AG04449 (cell line): ENCODE data around the gene RAP1GAP2.

Source experiments
- CTCF ChIA-PET: fragments of 350-600 bp; formaldehyde crosslinking; extraction: SDS; loops from one replicate; lab custom pipeline; 2021; ENCODE audit warnings: antibody characterized with exemption; lab: Yijun Ruan, JAX
- POLR2A ChIA-PET: fragments of 400-600, 350-600 bp; formaldehyde crosslinking; extraction: SDS; loops from one replicate; lab custom pipeline; 2020; ENCODE audit warnings: antibody characterized with exemption, inconsistent platforms; lab: Yijun Ruan, JAX
- DNase-seq: peaks from one replicate; pipeline ENCODE4 v3.0.0-alpha.2; 2010; ENCODE audit warnings: low read depth, low spot score
- H3K4me3 ChIP-seq: 2 replicates; pipeline ENCODE4 v1.5.1; 2011; ENCODE audit warnings: low read depth, mild to moderate bottlenecking, control low read depth, low read length
- CTCF ChIP-seq: IDR thresholded peaks from one replicate; pipeline ENCODE4 v1.5.1; 2011; ENCODE audit warnings: mild to moderate bottlenecking, moderate library complexity, low read length, control low read depth, inconsistent platforms; ENCODE audit not compliant: insufficient read depth; ENCODE audit errors: missing control alignments

The RAP1GAP2 gene

DNA sequence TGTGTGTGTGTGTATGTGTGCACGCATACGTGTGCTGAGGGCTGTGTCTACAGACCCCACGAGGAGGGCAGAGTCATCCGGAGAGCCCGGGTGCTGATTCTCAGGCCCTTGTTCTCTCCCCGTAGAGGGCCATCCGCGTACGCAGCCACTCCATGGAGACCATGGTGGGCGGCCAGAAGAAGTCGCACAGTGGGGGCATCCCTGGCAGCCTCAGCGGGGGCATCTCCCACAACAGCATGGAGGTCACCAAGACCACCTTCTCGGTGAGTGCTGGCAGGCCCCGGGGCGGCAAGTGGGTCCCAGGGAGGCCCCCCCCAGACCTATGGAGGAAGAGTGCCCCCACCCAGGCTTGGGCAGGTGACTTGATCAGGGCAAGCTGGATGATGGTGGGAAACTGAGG is 221.7 kb downstream of the RAP1GAP2 start:
- no peak for DNase-seq
- CTCF ChIA-PET, result no interaction called here
- TF ChIP-seq CTCF, result no peak
- no peak overlapping the region for H3K4me3 ChIP-seq
- POLR2A ChIA-PET, result no interaction called here

- ChIA-PET CTCF (no interaction called here), POLR2A (no interaction called here)
- no peak for TF ChIP-seq CTCF
- DNase-seq, result no peak
- H3K4me3 ChIP-seq, result no peak overlapping the region
These were observed 223.5 kb downstream of the RAP1GAP2 start for GRCh38 chr17:3019761-3020160.

DNA sequence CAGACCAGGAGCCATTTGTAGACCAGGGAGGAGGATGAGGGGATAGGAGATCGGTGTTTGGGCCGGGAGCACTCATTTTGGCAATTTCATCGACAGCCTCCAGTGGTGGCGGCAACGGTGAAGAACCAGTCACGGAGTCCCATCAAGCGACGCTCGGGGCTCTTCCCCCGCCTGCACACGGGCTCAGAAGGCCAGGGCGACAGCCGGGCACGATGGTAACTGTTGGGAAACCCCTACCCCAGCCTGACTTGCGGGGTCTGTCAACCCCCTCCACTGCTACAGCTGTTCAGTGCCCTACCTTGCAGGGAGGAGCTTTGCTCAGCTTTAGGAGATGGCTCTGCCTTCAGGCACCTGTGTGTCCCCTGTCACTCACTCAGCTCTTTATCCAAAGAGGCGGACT is 224.1 kb downstream of the RAP1GAP2 start:
- ChIA-PET CTCF (no interaction called here), POLR2A (no interaction called here)
- DNase-seq, result no peak
- H3K4me3 ChIP-seq, result no peak overlapping the region
- TF ChIP-seq CTCF, result no peak

- ChIA-PET CTCF (no interaction called here), POLR2A (no interaction called here)
- no peak for DNase-seq
- no peak for TF ChIP-seq CTCF
- H3K4me3 ChIP-seq, result no peak overlapping the region
These were observed 226.0 kb downstream of the RAP1GAP2 start for GRCh38 chr17:3022197-3022596.

GRCh38 chr17:3024346-3024745 is 228.1 kb downstream of the RAP1GAP2 start:
- DNase-seq, result no peak
- ChIA-PET POLR2A (no interaction called here), CTCF (no interaction called here)
- TF ChIP-seq CTCF, result no peak
- no peak overlapping the region for H3K4me3 ChIP-seq

DNA sequence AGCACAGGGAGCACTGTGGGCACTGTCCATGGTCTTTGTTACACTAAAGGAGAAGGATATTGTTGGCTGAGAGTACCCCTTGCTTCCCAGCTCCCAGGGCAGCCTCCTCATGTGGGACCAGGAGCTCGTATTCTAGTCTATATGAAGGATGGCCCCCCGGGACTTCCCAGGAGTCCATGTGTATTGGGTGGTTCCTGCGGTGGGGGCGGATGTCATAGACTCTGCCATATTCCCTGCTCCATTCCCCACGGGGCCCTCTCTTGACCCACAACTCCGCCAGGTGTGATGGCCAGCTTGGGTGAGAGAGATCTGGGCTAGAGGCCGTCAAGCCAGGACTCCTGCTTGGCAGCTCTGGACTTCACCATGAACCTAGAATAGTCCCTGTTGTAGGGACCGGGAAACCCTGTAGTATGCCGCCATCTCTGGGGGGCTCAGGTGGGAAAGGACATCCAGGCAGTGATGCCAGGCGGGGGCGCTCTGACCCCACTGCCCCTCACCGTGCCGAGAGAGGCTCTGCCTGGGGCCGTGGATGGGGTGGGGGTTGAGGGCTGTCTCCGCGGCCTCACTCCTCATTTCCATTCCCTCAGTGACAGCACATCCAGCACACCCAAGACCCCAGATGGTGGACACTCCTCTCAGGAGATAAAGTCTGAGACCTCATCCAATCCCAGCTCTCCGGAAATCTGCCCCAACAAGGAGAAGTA is 229.3 kb downstream of the RAP1GAP2 start:
- no peak for TF ChIP-seq CTCF
- DNase-seq, result no peak
- no peak overlapping the region for H3K4me3 ChIP-seq
- CTCF ChIA-PET, result no interaction called here
- POLR2A ChIA-PET, result no interaction called here
